ENCODE results near the gene ELOVL4. TPM values are rescaled to one million over a fixed set of nuclear protein-coding genes. Genes with fewer than 3 reads are reported as not detected.

ELOVL4 gene
- total and polyA plus RNA-seq, 8 donors = 0.12 to 5.8 (median 1.9) TPM; not detected in 1

DNA sequence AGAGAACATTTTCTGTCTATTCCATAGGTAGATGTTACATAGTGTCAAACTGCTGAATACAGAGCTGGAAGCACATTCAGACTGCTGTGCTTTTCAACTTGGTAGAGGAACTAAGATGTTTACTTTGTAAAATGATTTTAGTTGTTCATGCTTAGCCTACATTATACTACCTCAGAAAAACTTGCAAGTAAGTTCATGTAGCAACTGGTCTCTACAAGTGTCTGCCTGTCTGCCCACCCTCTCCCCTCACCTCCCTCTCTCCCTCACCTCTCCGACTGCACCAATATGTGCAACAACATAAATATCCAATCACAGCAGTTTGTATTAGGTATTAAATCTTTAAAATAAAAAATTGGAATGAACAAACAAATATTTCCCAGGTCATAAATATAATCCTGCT is 25.3 kb downstream of the ELOVL4 start:
- no peaks in the 10 kb centered on the region for H3K27me3 ChIP-seq
- 56 to 79% (median 74%) methylated on average over 1 of the region's 1 CpG for WGBS, 5 donors
- no peaks in the 10 kb centered on the region for H3K4me1 ChIP-seq
- H3K36me3 ChIP-seq = peaks cover 0 to 14% (median 0%) of the 10 kb centered on the region in 4 donors
- no peaks in the 10 kb centered on the region for H3K9me3 ChIP-seq
- H3K4me3 ChIP-seq = no peak overlapping the region
- DNase-seq = no peak
- intact Hi-C loops (cut with DNase I; ENCODE audit: low total_unique reads) = no loop called here
- TF ChIP-seq POLR2A (IDR thresholded peaks at IDR 0.05) (no peak), POLR2AphosphoS5 (IDR thresholded peaks at IDR 0.05) (no peak)
- no peak overlapping the region for H3K27ac ChIP-seq

DNA sequence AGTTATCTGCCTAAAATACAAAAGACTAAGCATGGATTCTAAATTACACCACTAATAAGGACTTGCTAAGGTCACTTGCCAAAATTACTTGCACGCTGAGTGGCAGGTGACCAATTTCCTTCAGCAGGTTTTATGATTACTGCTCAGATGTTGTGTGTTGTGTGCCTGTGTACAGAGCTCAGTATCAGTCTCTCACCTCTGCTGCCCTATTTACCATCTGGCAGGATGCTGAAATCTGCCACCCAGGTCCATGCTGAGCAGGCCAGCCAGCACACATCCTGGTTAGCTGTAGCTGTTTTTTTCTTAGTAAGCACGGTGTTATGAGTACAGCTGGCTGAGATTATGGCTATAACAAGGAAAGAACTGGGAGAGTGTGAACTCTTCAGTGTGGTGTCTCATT is 34.0 kb downstream of the ELOVL4 start:
- Histone ChIP-seq H3K9me3 (no peaks in the 10 kb centered on the region), H3K4me3 (no peak overlapping the region), H3K36me3 (no peaks in the 10 kb centered on the region), H3K27ac (no peak overlapping the region), H3K27me3 (no peaks in the 10 kb centered on the region), H3K4me1 (no peaks in the 10 kb centered on the region)
- intact Hi-C loops (cut with DNase I; ENCODE audit: low total_unique reads) = no loop called here
- peak in 1 of 2 donors; percentile 16 for DNase-seq
- TF ChIP-seq POLR2A (IDR thresholded peaks at IDR 0.05) (no peak), EP300 (IDR thresholded peaks at IDR 0.05) (no peak), POLR2AphosphoS5 (IDR thresholded peaks at IDR 0.05) (no peak)
- TF ChIP-seq, protein P1, sequence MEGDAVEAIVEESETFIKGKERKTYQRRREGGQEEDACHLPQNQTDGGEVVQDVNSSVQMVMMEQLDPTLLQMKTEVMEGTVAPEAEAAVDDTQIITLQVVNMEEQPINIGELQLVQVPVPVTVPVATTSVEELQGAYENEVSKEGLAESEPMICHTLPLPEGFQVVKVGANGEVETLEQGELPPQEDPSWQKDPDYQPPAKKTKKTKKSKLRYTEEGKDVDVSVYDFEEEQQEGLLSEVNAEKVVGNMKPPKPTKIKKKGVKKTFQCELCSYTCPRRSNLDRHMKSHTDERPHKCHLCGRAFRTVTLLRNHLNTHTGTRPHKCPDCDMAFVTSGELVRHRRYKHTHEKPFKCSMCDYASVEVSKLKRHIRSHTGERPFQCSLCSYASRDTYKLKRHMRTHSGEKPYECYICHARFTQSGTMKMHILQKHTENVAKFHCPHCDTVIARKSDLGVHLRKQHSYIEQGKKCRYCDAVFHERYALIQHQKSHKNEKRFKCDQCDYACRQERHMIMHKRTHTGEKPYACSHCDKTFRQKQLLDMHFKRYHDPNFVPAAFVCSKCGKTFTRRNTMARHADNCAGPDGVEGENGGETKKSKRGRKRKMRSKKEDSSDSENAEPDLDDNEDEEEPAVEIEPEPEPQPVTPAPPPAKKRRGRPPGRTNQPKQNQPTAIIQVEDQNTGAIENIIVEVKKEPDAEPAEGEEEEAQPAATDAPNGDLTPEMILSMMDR (IDR thresholded peaks at IDR 0.05) = no peak
- 13 to 53% (median 35%) methylated on average over 2 of the region's 2 CpGs for WGBS, 5 donors

DNA sequence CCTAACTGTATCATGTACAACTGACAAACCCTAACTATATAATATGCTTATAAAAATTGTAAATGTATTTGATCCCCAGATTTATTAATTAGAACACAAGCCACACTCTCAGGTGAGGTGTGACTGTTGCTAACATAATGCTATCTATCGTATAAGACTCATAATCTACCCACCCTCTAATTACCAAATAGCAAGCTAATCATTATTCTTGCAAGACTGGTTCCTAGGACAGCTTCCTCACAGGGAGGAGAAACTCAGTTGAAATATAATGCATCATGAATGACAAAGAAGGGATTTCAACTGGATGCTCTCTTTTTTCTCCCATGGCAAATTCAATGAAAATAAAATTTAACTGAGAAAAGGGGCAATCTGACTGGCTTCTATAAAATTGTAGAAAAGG is 35.4 kb downstream of the ELOVL4 start:
- H3K4me1 ChIP-seq = no peaks in the 10 kb centered on the region
- TF ChIP-seq POLR2A (IDR thresholded peaks at IDR 0.05) (no peak), POLR2AphosphoS5 (IDR thresholded peaks at IDR 0.05) (no peak), EP300 (IDR thresholded peaks at IDR 0.05) (no peak)
- TF ChIP-seq, protein P1 (IDR thresholded peaks at IDR 0.05) = no peak
- no peak overlapping the region for H3K27ac ChIP-seq
- H3K27me3 ChIP-seq = no peaks in the 10 kb centered on the region
- DNase-seq = no peak
- H3K4me3 ChIP-seq = no peak overlapping the region
- intact Hi-C loops (cut with DNase I; ENCODE audit: low total_unique reads) = no loop called here
- 32 to 44% (median 37%) methylated on average over 1 of the region's 1 CpG for WGBS, 5 donors
- H3K36me3 ChIP-seq = no peaks in the 10 kb centered on the region
- H3K9me3 ChIP-seq = no peaks in the 10 kb centered on the region

DNA sequence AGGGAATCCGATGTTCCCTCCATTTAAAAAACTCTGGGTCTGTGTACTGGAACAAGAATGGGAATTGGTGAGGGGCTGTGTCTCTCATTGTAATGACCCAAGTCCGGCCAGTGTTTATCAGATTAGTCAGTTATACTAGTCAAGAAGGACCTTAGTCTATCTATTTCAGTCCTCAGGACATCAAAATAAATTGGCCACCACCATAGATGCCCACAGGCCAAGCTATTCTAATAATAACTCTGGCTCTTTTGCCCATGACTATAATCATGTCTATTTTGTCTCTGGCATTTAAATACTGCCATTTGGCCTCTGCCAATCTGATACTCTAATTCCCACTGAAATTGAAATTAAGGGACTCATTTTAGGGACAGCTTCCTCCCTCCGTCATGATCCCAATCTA is 37.8 kb downstream of the ELOVL4 start:
- Histone ChIP-seq H3K36me3 (no peaks in the 10 kb centered on the region), H3K4me1 (no peaks in the 10 kb centered on the region), H3K9me3 (no peaks in the 10 kb centered on the region), H3K4me3 (no peak overlapping the region), H3K27ac (no peak overlapping the region), H3K27me3 (no peaks in the 10 kb centered on the region)
- WGBS, 5 donors = 84 to 94% (median 89%) methylated on average over 3 of the region's 3 CpGs
- TF ChIP-seq, protein P1 (IDR thresholded peaks at IDR 0.05) = no peak
- TF ChIP-seq EP300 (IDR thresholded peaks at IDR 0.05) = no peak
- no peak for TF ChIP-seq POLR2AphosphoS5 (IDR thresholded peaks at IDR 0.05)
- no peak for TF ChIP-seq POLR2A (IDR thresholded peaks at IDR 0.05)
- intact Hi-C loops (cut with DNase I; ENCODE audit: low total_unique reads) = no loop called here
- DNase-seq = no peak

- intact Hi-C loops (cut with DNase I; ENCODE audit: low total_unique reads) = no loop called here
- Histone ChIP-seq H3K4me1 (no peaks in the 10 kb centered on the region), H3K27me3 (no peaks in the 10 kb centered on the region), H3K36me3 (no peaks in the 10 kb centered on the region), H3K9me3 (no peaks in the 10 kb centered on the region), H3K27ac (no peak overlapping the region), H3K4me3 (no peak overlapping the region)
- TF ChIP-seq EP300 (IDR thresholded peaks at IDR 0.05) (no peak), POLR2A (IDR thresholded peaks at IDR 0.05) (no peak), POLR2AphosphoS5 (IDR thresholded peaks at IDR 0.05) (no peak)
- TF ChIP-seq, protein P1 (IDR thresholded peaks at IDR 0.05) = no peak
- DNase-seq = no peak
- 82 to 92% (median 89%) methylated on average over 2 of the region's 2 CpGs for WGBS, 5 donors
These were observed 45.3 kb downstream of the ELOVL4 start for GRCh38 chr6:79902046-79902445.

Data from stomach (tissue), 9 donors.